Stimulated activated CD4-positive, alpha-beta T cell treated with anti-CD3 and anti-CD28 coated beads, Interleukin-1b, Interleukin-23, amount 100 ng/mL, for 48 hours (primary cell): Measurements from ENCODE around the gene C5.
"Not testable (repeated sequence)": the region's sequence is repeated elsewhere in the genome, so short reads cannot be mapped to it uniquely, and the experiment has no call there.

Experiments
- DNase-seq: peaks from one replicate; pipeline ENCODE4 v3.0.0-alpha.2; 2020

C5 gene

DNA sequence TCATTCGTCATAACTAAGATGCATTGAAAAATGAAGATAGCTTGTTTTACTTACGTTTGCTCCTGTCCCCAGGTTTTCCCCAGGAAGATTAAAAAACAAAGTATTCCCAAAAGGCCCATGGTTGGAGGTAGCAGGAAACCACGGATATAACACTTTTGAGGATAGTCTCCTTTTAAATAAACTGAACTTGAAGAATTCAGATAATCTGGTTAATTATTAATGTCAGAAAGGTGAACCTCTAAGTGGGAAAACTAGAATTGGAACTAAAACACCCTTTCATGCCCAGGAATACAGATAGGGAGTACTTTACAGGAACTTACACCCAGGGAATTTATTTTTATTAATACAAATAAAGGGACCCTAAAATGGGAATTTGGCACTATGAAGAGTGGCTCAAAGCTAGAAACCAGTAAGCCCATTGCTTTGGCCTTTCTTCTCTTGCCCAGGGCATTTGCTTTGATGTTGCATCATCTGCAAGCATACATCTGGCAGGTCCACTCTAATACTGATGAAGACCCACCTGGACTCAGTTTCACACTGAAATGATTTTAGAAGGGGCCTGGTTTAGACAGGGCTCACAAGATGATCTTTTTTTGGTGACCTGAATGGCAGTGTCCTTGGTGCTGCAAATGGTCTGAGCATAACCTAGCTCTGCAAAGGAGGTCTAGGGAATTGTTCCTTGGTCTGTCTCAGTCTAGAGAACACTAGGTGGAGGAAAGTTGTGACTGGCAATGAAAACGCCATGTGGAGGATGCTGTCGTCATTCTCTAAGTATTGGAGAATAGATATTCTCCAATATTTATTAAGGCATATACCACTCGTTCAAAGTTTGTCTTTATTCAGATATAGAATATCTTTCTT is at the start of gene C5:
C5 (minus strand) TSS at position 148 of the 861 bp plus-strand sequence; CDS start at position 119, 29 bp downstream.
- no peak for DNase-seq

DNA sequence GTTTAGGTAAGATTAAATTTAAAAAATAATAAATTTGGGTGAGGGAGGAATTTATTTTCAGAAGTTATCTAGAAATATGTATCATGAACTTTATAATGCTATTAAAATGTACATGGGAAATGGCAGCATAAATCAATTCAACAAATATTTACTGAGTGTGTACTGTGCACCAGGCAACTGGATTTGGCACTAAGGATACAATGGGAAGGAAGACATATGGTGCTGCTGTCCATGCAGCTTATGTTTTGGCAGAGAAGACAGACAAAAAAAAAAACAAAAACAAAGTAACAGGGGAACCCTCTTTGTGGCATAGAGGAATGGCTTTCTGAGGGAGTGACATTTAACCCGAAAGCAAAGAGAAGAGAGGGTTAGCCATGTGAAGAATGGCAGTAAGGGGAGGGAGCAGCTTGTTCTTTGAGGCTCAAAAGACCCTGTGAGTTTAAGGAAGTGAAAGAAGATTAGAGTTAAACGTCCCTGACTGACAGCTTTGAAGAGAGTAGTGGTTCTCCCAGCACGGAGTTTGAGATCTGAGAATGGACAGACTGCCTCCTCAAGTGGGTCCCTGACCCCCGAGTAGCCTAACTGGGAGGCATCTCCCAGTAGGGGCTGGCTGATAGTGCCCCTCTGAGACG is 48.6 kb upstream of the C5 start:
- DNase-seq, result no peak

DNA sequence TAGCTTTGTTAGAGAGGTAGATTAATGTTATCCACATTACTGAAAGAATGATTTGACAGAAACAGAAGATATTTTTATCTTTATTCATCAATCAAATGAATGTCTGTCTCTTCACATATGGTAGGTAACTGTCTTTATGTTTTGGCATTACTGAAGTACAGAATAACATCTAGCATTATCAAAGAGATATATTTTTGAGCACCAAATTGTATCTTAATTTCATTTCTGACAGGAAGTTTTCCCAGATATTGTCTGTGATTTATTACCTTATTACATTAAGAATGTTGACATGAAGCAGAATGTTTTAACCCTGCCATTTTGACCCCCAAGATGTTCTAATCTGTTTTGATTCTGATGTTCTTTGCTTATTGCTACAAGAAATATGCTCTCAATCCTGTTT is 45.0 kb upstream of the C5 start:
- no peak for DNase-seq

DNA sequence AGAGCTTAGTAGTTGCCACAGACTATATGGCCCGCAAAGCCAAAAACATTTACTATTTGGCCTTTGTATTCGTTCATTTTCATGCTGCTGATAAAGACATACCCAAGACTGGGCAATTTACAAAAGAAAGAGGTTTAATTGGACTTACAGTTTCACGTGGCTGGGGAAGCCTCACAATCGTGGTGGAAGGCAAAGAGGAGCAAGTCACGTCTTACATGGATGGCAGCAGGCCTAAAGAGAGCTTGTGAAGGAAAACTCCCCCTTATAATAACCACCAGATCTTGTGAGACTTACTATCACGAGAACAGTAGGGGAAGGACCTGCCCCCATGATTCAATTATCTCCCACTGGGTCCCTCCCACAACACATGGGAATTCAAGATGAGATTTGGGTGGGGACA is 40.7 kb upstream of the C5 start:
- not testable (repeated sequence) for DNase-seq

DNA sequence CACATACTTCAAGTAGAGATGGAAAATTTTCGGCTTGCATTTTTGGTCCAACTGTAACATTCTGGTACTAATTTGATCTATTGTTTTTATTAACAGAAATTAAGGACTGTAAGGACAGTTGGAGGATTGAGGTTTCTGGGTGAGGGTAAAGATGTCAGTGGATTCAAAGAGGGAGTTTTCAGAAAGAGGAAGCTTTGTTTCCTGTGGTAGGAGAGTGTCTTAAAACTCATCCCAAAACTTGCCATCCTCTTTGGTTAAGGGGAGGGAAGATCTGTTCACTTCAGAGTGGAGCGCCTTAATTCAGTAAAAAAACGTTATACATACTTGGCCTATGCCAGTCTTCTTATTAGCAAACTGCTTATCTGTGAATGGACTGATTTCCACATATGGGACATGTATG is 38.5 kb upstream of the C5 start:
- DNase-seq, result no peak

DNA sequence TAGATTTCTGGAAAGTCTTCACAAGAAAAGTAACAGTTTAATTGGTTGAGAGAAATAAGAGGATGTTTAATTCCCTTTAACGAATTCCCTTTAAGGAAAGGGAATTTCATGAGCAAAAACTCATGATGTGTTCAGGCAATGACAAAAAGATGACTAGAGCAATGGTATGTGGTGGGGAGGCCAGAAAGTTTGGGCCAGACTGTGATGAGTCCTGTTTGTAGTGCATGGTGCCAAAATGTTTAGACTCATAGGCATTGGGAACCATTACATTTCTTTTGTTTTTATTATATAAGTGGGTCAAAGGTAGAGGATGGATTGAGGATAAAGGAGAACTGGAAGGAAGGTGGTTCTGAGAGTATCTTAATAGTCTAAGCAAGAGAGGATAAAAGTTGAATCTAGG is 35.6 kb upstream of the C5 start:
- DNase-seq, result no peak

DNA sequence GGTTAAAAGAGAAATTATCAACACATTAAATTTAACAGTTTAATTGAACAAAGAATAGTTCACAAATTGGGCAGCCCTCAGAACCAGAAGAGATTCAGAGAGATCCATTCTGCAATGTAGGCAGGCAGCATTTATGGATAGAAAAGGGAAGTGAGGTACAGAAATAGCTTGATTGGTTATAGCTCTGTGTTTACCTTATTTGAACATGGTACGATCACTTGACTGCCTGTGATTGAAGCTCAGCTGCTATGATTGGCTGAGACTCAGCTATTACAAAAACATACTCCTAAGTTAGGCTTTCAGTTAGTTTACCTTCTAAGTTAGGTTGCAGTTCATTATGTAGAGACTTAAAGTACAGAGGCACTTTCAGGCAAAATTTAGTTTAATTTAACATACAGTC is 32.0 kb upstream of the C5 start:
- no peak for DNase-seq

DNA sequence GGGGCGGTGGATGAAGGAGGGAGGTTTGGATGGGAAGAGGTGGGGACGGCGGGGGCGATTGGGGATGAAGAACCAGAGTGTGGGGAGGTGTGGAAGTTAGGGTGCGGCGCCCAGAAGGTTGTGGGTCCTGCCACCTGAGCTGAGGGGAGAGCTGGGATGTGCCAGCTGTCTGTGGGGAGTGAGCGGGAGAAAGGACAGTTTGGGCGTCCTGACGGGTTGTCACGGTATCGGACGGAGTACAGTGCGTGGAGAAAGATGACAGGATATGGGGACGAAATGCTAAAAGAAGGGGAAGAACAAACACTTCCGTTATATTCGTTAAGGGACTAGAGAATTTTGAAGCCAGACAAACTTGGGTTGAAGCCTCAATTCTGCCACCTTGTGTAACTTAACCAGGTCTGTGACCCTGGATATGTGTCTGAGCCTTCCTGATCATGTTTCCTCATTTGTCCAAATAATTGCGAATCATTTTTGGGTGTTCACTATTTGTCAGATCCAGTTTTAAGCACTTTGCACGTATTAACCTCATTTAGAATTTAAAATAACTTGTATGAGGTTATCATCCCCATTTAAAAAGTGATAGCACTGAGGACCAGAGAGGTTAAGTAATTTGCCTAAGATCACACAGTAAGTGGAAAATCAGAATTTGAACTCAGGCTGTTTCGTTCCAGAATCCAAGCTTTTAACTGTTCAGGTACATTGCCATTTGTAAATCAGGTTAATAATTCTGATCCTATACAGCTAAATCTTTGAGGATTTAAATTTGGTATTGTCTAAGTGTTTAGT is 25.4 kb upstream of the C5 start:
- DNase-seq, result no peak

DNA sequence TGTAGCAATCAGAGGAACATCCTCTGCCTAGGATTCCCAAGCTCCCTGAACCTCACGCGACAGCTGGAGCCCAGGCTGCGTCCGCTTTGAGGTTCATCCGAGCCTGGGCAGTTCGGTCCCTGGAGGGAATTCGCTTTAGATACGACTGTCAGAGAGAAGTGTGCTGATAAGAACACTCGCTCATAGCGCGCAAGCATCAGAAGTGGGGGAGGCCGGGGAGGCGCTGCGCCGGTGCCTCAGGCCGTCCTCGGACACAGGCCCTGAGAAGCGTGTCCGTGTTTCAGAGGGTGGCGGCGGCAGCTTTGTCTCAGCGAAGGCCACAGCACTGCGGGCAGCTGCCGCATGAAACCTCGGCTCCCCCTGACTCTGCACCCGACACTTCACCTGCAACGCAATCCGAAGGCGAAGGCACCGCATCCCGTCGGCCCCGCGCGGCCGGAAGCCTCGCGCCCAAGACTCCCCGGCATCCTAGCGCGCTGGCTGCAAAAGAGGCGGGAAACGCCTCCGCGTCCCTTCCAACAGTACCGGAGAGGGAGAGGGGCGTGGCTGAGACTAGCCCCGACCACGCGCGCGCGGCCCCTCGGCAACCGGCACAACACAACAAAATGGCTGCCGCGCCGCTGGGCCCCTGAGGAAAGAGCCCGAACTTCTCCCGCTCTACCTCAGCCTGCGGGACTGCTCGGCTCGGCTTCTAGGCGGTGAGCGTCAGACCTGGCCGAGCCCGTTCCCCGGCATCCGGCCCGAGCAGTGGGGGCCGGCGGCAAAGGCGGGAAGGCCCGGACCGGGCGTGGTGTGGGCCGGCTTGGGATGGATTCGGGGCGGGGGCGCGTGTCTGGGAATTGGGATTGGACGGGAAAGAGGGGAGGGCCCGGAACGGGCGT is 24.5 kb upstream of the C5 start, which contains the start of gene CNTRL:
CNTRL (plus strand) TSS at position 586 of the 881 bp plus-strand sequence. CDS start 13,372 bp downstream, outside the sequence.
- DNase-seq, result peak; percentile 96

DNA sequence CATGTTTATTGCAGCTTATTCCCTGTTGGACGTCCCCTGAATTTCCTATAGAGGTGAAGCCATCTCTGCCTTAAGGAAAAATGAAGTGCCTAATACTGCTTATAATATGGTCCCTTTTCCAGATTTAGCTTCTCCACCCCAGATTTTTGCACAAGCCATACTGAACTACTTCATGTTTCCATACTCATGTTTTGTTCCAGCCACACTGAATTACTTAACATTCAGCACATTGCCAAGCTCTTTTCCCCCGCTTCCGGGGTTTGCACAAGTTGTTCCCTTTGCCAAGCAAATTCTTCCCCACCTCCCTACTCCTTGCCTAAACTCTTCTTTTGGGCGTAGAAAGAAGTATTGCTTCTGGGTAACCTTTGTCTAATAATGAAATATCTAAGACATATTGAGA is 23.0 kb upstream of the C5 start:
- no peak for DNase-seq

DNA sequence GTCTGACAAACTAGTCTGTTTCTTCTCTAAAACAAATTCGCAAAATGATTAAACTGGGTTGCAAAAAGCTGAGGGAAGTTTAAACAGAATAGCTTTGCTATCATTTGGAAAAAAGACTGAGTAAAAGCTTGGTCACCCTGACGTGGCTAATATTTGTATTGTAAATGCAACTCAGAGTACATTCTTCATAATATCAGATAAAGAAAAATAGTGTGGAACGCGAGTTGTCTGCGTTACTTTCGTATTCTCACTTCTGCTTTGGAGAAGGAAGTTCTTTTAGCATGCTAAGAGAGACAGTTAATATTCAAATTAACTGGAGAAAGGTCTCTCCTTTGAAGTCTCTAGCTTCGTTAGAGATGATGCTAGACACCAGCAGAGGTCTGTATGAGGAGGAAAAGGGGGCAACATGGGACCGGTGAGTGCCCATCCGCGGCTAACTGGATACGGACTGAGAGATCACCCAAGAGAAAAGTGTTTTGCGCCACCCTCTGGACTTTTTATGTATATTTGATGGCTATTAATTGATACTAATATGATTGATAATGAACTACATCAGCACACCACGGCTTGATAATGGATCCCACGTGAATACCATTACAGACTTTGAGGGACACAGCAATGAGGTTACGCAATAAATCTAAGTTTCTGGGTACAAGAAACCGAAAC is 21.8 kb upstream of the C5 start:
- DNase-seq, result no peak

DNA sequence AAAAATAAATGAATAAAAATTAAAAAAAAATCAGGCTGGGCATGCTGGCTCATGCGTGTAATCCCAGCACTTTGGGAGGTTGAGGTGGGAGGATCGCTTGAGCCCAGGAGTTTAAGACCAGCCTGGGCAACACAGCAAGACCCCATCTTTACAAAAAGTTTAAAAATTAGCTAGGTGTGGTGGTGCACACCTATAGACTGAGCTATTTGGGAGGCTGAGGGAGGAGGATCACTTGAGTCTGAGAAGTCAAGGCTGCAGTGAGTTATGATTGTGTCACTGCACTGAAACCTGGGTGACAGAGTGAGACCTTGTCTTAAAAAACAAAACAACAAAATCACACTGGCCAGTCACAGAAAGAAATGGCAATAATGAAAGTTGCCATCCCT is 21.3 kb upstream of the C5 start:
- DNase-seq, result peak; percentile 32

DNA sequence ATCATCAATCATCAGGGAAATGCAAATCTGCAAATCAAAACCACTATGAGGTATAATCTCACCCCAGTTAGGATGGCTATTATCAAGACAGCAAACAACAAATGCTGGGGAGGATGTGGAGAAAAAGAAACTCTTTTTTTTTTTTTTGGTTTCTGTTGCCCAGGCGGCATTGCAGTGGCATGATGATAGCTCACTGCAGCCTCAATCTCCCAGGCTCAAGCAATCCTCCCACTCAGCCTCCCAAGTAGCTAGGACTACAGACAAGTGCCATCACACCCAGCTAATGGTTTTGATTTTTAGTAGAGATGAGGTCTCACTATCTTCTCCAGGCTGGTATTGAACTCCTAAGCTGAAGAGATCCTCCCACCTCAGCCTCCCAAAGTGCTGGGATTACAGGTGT is 19.3 kb upstream of the C5 start:
- DNase-seq, result no peak

DNA sequence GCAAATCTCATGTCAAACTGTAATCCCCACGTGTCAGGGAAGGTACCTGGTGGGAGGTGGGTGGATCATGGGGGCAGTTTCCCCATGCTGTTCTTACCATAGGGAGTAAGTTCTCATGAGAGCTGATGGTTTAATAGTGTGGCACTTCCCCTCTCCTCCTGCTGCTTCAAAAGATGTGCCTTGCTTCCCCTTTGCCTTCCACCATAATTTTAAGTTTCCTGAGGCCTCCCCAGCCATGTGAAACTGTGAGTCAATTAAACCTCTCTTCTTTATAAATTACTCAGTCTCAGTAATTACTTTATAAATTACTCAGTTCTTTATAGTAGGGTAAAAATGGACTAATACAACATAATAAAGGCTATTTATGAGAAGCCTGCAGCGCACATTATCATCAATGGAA is 17.6 kb upstream of the C5 start:
- DNase-seq, result no peak

DNA sequence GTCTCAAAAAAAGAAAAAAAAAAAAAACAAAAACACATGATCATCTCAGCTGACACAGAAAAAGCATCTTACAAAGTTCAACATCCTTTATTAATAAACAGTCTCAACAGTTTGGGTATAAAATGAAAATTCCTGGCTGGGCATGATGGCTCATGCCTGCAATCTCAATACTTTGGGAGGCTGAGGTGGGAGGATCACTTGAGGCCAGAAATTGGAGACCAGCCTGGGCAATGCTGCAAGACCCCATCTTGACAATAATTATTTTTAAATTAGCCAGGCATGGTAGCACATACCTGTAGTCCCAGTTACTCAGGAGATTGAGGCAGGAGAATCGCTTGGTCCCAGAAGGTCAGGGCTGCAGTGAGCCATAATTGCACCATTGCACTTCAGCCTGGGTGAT is 16.8 kb upstream of the C5 start:
- DNase-seq, result no peak

DNA sequence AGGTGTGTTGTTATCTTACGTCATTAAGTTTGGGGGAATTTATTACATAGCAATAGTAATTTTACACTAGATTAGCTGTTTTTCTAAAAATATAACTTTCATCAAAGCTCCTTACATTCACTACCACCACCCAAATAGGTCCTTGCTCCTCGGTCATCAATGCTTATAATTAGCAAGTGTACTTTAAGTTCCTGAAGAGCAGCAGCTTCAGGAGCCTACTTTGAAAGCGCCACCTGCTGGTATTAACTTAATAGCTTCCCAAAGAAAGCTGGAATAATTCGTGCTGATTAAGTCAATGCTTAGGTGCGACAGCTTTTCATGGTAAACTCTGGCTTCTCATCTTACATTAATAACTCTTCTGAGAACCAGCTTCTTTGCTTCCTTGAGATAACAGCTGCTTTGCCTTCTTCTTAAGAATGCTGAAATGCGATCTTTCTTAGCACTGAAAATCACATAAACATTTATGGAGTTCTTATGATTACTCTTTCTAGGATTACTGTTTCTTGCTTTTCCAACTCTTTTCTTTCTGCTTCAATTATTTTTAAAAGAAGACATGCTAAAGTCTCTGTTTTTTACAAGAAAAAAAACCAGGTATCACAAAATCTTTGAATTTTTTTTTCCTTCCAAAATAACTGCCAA is 10.0 kb upstream of the C5 start:
- DNase-seq, result no peak

DNA sequence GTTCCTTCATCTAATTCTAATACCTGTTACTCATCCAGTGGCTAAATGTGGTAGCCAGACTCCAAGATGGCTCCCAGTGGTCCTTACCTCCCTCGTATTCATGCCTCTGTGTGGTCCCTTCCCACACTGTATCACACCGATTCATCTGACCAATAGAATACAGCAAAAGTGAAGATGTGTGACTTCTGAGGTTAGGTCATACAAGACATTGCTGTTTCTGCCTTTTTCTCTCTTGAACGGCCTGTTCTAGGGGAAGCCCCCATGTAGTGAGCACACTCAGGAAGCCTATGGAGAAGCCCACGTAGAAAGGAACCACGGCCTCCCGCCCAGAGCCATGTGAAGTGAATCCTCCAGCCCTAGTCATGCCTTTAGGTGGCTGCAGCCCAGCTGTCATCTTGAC is 9.4 kb upstream of the C5 start:
- no peak for DNase-seq

DNA sequence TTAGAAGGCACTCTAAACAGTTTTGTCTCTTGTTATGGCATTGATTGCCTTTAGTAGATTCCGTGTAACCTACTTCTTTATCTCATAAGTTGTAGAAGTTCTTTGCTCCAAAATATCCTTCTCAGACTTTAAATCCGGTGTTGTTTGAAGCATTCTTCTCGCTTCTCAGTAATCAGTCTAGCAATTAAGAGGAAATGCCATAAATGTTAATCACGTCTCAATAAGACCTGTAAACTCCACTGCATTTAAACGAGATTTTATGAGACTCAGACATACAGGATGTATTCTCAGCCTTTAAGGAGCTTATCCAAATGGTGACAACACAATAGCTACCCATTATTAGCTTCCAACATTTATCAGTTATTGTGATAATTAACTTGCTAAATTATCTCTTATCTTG is 7.7 kb upstream of the C5 start:
- DNase-seq, result no peak

DNA sequence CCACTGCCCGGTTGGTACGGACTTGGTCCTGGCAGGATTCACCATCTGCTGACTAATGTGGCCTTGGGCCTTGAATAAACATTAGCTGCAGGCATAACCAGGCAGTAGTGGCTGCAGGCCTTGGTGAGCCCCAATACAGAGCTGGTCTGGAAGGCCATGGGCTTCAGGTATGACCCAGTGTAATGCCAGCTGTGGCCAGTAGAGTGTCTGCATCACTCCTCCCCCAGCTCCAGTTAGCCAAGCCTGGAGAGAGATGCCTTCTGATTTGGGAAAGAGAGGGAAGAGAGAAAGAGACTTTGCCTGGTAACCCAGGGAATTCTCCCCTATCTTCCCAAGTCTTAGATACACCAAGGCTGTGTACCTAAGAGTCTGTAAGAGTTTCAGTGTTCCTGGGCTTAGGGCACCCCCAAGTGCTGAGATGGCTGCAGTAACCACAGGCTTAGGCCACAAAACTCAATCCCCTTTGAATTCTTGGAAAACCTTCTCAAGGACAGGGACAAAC is 5.6 kb upstream of the C5 start:
- no peak for DNase-seq

DNA sequence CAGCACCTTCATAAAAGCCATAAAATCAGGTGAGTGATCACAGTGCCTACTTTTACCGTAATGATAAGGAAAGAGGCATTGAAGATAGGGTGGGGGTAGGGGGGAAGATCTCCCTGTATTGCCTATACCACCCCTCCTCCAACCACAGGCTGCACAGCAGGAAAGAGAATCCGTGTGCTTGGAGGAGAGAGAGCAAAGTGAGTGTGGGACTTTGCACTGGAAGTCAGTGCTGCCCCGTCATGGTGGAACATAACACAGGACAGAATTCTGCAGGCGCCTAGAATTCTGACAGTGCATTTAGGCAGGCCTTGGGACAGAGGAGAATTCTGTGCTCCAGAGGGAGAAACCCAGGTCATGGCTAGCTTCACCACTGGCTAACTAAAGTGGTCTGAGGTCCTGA is 3.5 kb upstream of the C5 start:
- DNase-seq, result no peak

DNA sequence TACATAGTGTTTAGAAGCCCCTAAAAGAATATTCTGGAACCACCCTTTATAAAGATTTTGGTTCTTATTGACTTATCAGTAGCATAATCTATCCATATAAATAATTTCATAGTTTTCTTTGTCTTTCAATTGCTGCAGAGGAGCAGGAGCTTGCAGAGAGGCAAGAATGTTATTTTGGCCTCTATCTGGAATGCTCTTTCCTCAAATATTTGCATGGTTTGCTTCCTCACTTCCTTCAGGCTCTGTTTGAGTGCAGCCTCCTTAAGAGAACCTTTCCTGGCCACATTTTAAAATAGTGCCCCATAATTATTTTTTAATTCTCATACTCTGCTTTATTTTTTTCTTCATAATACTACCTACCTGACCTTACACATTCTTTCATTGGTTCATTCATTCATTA is 1.5 kb downstream of the C5 start:
- DNase-seq, result no peak
